ENCODE data around the gene DCAF4. TPM values are rescaled to one million over a fixed set of nuclear protein-coding genes. Genes with fewer than 3 reads are reported as not detected.

Gene DCAF4
- total and polyA plus RNA-seq, 2 donors (not counting 1 experiment from before 2014, with no cell fraction given): 10.2 to 20.7 TPM

GRCh38 chr14:72942934-72943333, 16.7 kb downstream of the DCAF4 start:
- no peak overlapping the region for H3K27ac ChIP-seq (ENCODE audit: insufficient read depth, low read length)
- H3K9ac ChIP-seq (ENCODE audit: insufficient read depth, low read length): no peak overlapping the region
- no peaks in the 10 kb centered on the region for H3K27me3 ChIP-seq (ENCODE audit: control insufficient read depth, insufficient read depth, low read length)
- no peaks in the 10 kb centered on the region for H4K20me1 ChIP-seq (ENCODE audit: control insufficient read depth, extremely low read depth, insufficient read depth, low read length)
- no peaks in the 10 kb centered on the region for H3K4me1 ChIP-seq (ENCODE audit: control insufficient read depth, extremely low read depth, insufficient read depth, low read length)
- H3K36me3 ChIP-seq (ENCODE audit: control insufficient read depth, insufficient read depth, low read length): peaks cover 9% of the 10 kb centered on the region
- DNase-seq (ENCODE audit: low read depth in 2 of 2): no peak
- H2AFZ ChIP-seq (ENCODE audit: low read length): no peak overlapping the region
- H3K9me3 ChIP-seq (ENCODE audit: control insufficient read depth, insufficient read depth, low read depth, low read length): no peaks in the 10 kb centered on the region
- H3K4me2 ChIP-seq (ENCODE audit: extremely low read depth, insufficient read depth, low read length): no peak overlapping the region
- H3K79me2 ChIP-seq (ENCODE audit: control insufficient read depth, insufficient read depth, low read length): no peaks in the 10 kb centered on the region
- no peak overlapping the region for H3K4me3 ChIP-seq (replicated peaks in 1 of 4; ENCODE audit: control extremely low read depth in 1 of 4, insufficient read depth in 1 of 4, low read depth in 3 of 4, low read length in 4 of 4)
- no peak for TF ChIP-seq EZH2 (IDR thresholded peaks at IDR 0.05; ENCODE audit: low read length, missing control alignments)
- no peak for TF ChIP-seq CTCF (conservative IDR thresholded peaks at IDR 0.05 in 1 of 2, IDR thresholded peaks at IDR 0.05 in 1 of 2; ENCODE audit: low read depth in 1 of 2, low read length in 2 of 2)

- Histone ChIP-seq H3K36me3 (ENCODE audit: control insufficient read depth, insufficient read depth, low read length) (peaks cover 7% of the 10 kb centered on the region), H2AFZ (ENCODE audit: low read length) (no peak overlapping the region), H3K27ac (ENCODE audit: insufficient read depth, low read length) (no peak overlapping the region), H3K4me3 (replicated peaks in 1 of 4; ENCODE audit: control extremely low read depth in 1 of 4, insufficient read depth in 1 of 4, low read depth in 3 of 4, low read length in 4 of 4) (no peak overlapping the region), H3K4me2 (ENCODE audit: extremely low read depth, insufficient read depth, low read length) (no peak overlapping the region), H3K79me2 (ENCODE audit: control insufficient read depth, insufficient read depth, low read length) (no peaks in the 10 kb centered on the region), H3K4me1 (ENCODE audit: control insufficient read depth, extremely low read depth, insufficient read depth, low read length) (no peaks in the 10 kb centered on the region), H4K20me1 (ENCODE audit: control insufficient read depth, extremely low read depth, insufficient read depth, low read length) (no peaks in the 10 kb centered on the region), H3K27me3 (ENCODE audit: control insufficient read depth, insufficient read depth, low read length) (no peaks in the 10 kb centered on the region), H3K9me3 (ENCODE audit: control insufficient read depth, insufficient read depth, low read depth, low read length) (no peaks in the 10 kb centered on the region), H3K9ac (ENCODE audit: insufficient read depth, low read length) (no peak overlapping the region)
- DNase-seq (ENCODE audit: low read depth in 2 of 2): no peak
- TF ChIP-seq CTCF (conservative IDR thresholded peaks at IDR 0.05 in 1 of 2, IDR thresholded peaks at IDR 0.05 in 1 of 2; ENCODE audit: low read depth in 1 of 2, low read length in 2 of 2) (no peak), EZH2 (IDR thresholded peaks at IDR 0.05; ENCODE audit: low read length, missing control alignments) (no peak)
Measured at GRCh38 chr14:72943876-72944430, 17.7 kb downstream of the DCAF4 start.

- Histone ChIP-seq H3K79me2 (ENCODE audit: control insufficient read depth, insufficient read depth, low read length) (no peaks in the 10 kb centered on the region), H3K4me2 (ENCODE audit: extremely low read depth, insufficient read depth, low read length) (no peak overlapping the region), H3K27me3 (ENCODE audit: control insufficient read depth, insufficient read depth, low read length) (no peaks in the 10 kb centered on the region), H2AFZ (ENCODE audit: low read length) (no peak overlapping the region), H3K9ac (ENCODE audit: insufficient read depth, low read length) (no peak overlapping the region), H3K27ac (ENCODE audit: insufficient read depth, low read length) (no peak overlapping the region), H3K36me3 (ENCODE audit: control insufficient read depth, insufficient read depth, low read length) (peaks cover 7% of the 10 kb centered on the region), H4K20me1 (ENCODE audit: control insufficient read depth, extremely low read depth, insufficient read depth, low read length) (no peaks in the 10 kb centered on the region), H3K4me1 (ENCODE audit: control insufficient read depth, extremely low read depth, insufficient read depth, low read length) (no peaks in the 10 kb centered on the region), H3K9me3 (ENCODE audit: control insufficient read depth, insufficient read depth, low read depth, low read length) (no peaks in the 10 kb centered on the region), H3K4me3 (replicated peaks in 1 of 4; ENCODE audit: control extremely low read depth in 1 of 4, insufficient read depth in 1 of 4, low read depth in 3 of 4, low read length in 4 of 4) (no peak overlapping the region)
- no peak for DNase-seq (ENCODE audit: low read depth in 2 of 2)
- TF ChIP-seq EZH2 (IDR thresholded peaks at IDR 0.05; ENCODE audit: low read length, missing control alignments) (no peak), CTCF (conservative IDR thresholded peaks at IDR 0.05 in 1 of 2, IDR thresholded peaks at IDR 0.05 in 1 of 2; ENCODE audit: low read depth in 1 of 2, low read length in 2 of 2) (no peak)
Measured at GRCh38 chr14:72945356-72946027, 19.2 kb downstream of the DCAF4 start.
